Suprapubic skin (tissue), 4 donors: ENCODE data around the gene KDM2A. TPM values are rescaled to one million over a fixed set of nuclear protein-coding genes. Genes with fewer than 3 reads are reported as not detected.

Experiments used
- DNase-seq, 2 donors: peaks; one replicate each; pipeline ENCODE4 v3.0.0-alpha.2; 2019; ENCODE audit warnings: low spot score in 2 of 2
- H3K27ac ChIP-seq: fragments of 200-600 bp; sonication (generic); one replicate; pipeline ENCODE4 v1.5.1; 2019
- H3K27me3 ChIP-seq: fragments of 200-600 bp; sonication (generic); one replicate; pipeline ENCODE4 v1.5.1; 2019
- H3K36me3 ChIP-seq: fragments of 200-600 bp; sonication (generic); one replicate; pipeline ENCODE4 v1.5.1; 2019
- H3K4me1 ChIP-seq: fragments of 200-600 bp; sonication (generic); one replicate; pipeline ENCODE4 v1.5.1; 2019
- H3K4me3 ChIP-seq: fragments of 200-600 bp; sonication (generic); one replicate; pipeline ENCODE4 v1.5.1; 2019; ENCODE audit warnings: mild to moderate bottlenecking
- H3K9me3 ChIP-seq: fragments of 200-600 bp; sonication (generic); one replicate; pipeline ENCODE4 v1.5.1; 2019
- CTCF ChIP-seq, 2 donors: fragments of 200-600 bp in 1 of 2; fragments of 450-650 bp in 1 of 2; sonication (generic) in 1 of 2; IDR thresholded peaks; one replicate each; pipeline ENCODE4 v1.5.1; 2016 to 2019; ENCODE audit warnings: antibody characterized with exemption in 2 of 2, mild to moderate bottlenecking in 1 of 2, moderate library complexity in 1 of 2
- EP300 ChIP-seq: sonication (generic); formaldehyde crosslinking; IDR thresholded peaks from one replicate; pipeline ENCODE4 v1.6.1; 2017; ENCODE audit warnings: antibody characterized with exemption
- POLR2A ChIP-seq, 2 donors: fragments of 450-650 bp; IDR thresholded peaks; one replicate each; pipeline ENCODE4 v1.6.1; 2017; ENCODE audit warnings: antibody characterized with exemption in 2 of 2, mild to moderate bottlenecking in 2 of 2, moderate library complexity in 2 of 2
- POLR2AphosphoS5 ChIP-seq, 3 donors: sonication (generic); formaldehyde crosslinking; IDR thresholded peaks; one replicate each; pipeline ENCODE4 v1.6.1; 2017; ENCODE audit warnings: antibody characterized with exemption in 3 of 3
- WGBS: methylation state at CpG from one replicate; pipeline ENCODE4 v1.1.5; 2018; 5-methylcytosine and 5-hydroxymethylcytosine counted together
- total RNA-seq, 4 donors: library from RNA; depleted of rRNA; stranded (reverse); fragments of >200 nt; gene quantifications; one replicate each; pipeline ENCODE4 v1.1.0, GENCODE V29; 2016

Gene KDM2A
- total RNA-seq, 4 donors from 2014 or later = 76.0 to 142 (median 84.8) TPM

- H3K4me1 ChIP-seq = peaks cover 59% of the 10 kb centered on the region
- peak in 1 of 2 donors; percentile 83 for DNase-seq
- H3K9me3 ChIP-seq = no peaks in the 10 kb centered on the region
- TF ChIP-seq POLR2A (IDR thresholded peaks at IDR 0.05) = no peak
- TF ChIP-seq CTCF (IDR thresholded peaks at IDR 0.05) = no peak
- TF ChIP-seq POLR2AphosphoS5 (IDR thresholded peaks at IDR 0.05) = peak in 2 of 3 donors; percentile 70 to 83
- no peak for TF ChIP-seq EP300
- peaks cover 89% of the 10 kb centered on the region for H3K36me3 ChIP-seq
- no peak overlapping the region for H3K4me3 ChIP-seq
- H3K27ac ChIP-seq = peak overlapping the region; percentile 82
- H3K27me3 ChIP-seq = no peaks in the 10 kb centered on the region
These were observed 129.6 kb downstream of the KDM2A start for GRCh38 chr11:67248653-67249052.

- Histone ChIP-seq H3K27ac (no peak overlapping the region), H3K9me3 (no peaks in the 10 kb centered on the region), H3K36me3 (peaks cover 89% of the 10 kb centered on the region), H3K4me1 (peaks cover 70% of the 10 kb centered on the region), H3K4me3 (no peak overlapping the region), H3K27me3 (no peaks in the 10 kb centered on the region)
- no peak for DNase-seq
- 88% methylated on average over 37 of the region's 37 CpGs for WGBS
- TF ChIP-seq CTCF (IDR thresholded peaks at IDR 0.05) = no peak
- TF ChIP-seq POLR2AphosphoS5 (IDR thresholded peaks at IDR 0.05) = no peak
- TF ChIP-seq EP300 = no peak
- no peak for TF ChIP-seq POLR2A (IDR thresholded peaks at IDR 0.05)
These were observed 131.3 kb downstream of the KDM2A start for GRCh38 chr11:67250059-67251043.

GRCh38 chr11:67251841-67252240 is 132.8 kb downstream of the KDM2A start:
- Histone ChIP-seq H3K9me3 (no peaks in the 10 kb centered on the region), H3K4me3 (no peak overlapping the region), H3K36me3 (peaks cover 90% of the 10 kb centered on the region), H3K27ac (no peak overlapping the region), H3K4me1 (peaks cover 75% of the 10 kb centered on the region), H3K27me3 (no peaks in the 10 kb centered on the region)
- no peak for DNase-seq
- WGBS = 55% methylated on average over 1 of the region's 1 CpG
- TF ChIP-seq CTCF (IDR thresholded peaks at IDR 0.05) (no peak), POLR2AphosphoS5 (IDR thresholded peaks at IDR 0.05) (no peak), POLR2A (IDR thresholded peaks at IDR 0.05) (no peak), EP300 (no peak)

GRCh38 chr11:67252831-67253239 is 133.8 kb downstream of the KDM2A start:
- H3K27ac ChIP-seq = peak overlapping the region; percentile 73
- no peak for DNase-seq
- H3K36me3 ChIP-seq = peaks cover 87% of the 10 kb centered on the region
- H3K27me3 ChIP-seq = no peaks in the 10 kb centered on the region
- H3K4me1 ChIP-seq = peaks cover 70% of the 10 kb centered on the region
- H3K4me3 ChIP-seq = no peak overlapping the region
- WGBS = 60% methylated on average over 4 of the region's 4 CpGs
- no peaks in the 10 kb centered on the region for H3K9me3 ChIP-seq
- TF ChIP-seq CTCF (IDR thresholded peaks at IDR 0.05) (peak in 1 of 2 donors; percentile 37), POLR2A (IDR thresholded peaks at IDR 0.05) (no peak)

- DNase-seq = no peak
- Histone ChIP-seq H3K9me3 (no peaks in the 10 kb centered on the region), H3K4me3 (no peak overlapping the region), H3K27me3 (no peaks in the 10 kb centered on the region), H3K36me3 (peaks cover 76% of the 10 kb centered on the region), H3K27ac (peak overlapping the region; percentile 73), H3K4me1 (peaks cover 59% of the 10 kb centered on the region)
- WGBS = 76% methylated on average over 13 of the region's 14 CpGs
- TF ChIP-seq POLR2AphosphoS5 (IDR thresholded peaks at IDR 0.05) (no peak), POLR2A (IDR thresholded peaks at IDR 0.05) (no peak), CTCF (IDR thresholded peaks at IDR 0.05) (no peak)
These were observed 135.0 kb downstream of the KDM2A start for GRCh38 chr11:67253872-67254624.
